Chondrocyte (in vitro differentiated cells): ENCODE measurements around the gene ARHGAP6. TPM values are rescaled to one million over a fixed set of nuclear protein-coding genes. Genes with fewer than 3 reads are reported as not detected.

Experiments
- DNase-seq: peaks from one replicate; pipeline ENCODE4 v3.0.0; 2021; ENCODE audit warnings: mixed read lengths, low spot score
- H3K27ac Mint-ChIP-seq: one replicate; pipeline ENCODE4 v1.8.0; 2021; ENCODE audit warnings: mild to moderate bottlenecking, moderate library complexity, mixed read lengths; ENCODE audit not compliant: unreplicated experiment
- H3K27me3 Mint-ChIP-seq: 2 replicates; pipeline ENCODE4 v1.8.0; 2021; ENCODE audit warnings: low read depth, mixed read lengths
- H3K36me3 Mint-ChIP-seq: 2 replicates; pipeline ENCODE4 v1.8.0; 2021; ENCODE audit warnings: low read depth, mixed read lengths
- H3K4me1 Mint-ChIP-seq: 2 replicates; pipeline ENCODE4 v1.8.0; 2021; ENCODE audit warnings: low read depth, mild to moderate bottlenecking, mixed read lengths
- H3K4me3 Mint-ChIP-seq: one replicate; pipeline ENCODE4 v1.8.0; 2021; ENCODE audit warnings: mild to moderate bottlenecking, moderate library complexity, mixed read lengths; ENCODE audit not compliant: unreplicated experiment
- H3K9me3 Mint-ChIP-seq: 2 replicates; pipeline ENCODE4 v1.8.0; 2021; ENCODE audit warnings: low read depth, mixed read lengths
- total RNA-seq: library from RNA; stranded (reverse); gene quantifications from 3 replicates; pipeline ENCODE4 v1.2.1, GENCODE V29; 2021
- TF ChIP-seq, protein P1 (sequence below): fragments of 200-600 bp; sonication (generic); IDR thresholded peaks from 2 replicates; pipeline ENCODE4 v1.5.0; 2021; ENCODE audit warnings: antibody characterized with exemption, mild to moderate bottlenecking, moderate library complexity

The ARHGAP6 gene
- total RNA-seq, 1 donor from 2014 or later, result 1.5 TPM

DNA sequence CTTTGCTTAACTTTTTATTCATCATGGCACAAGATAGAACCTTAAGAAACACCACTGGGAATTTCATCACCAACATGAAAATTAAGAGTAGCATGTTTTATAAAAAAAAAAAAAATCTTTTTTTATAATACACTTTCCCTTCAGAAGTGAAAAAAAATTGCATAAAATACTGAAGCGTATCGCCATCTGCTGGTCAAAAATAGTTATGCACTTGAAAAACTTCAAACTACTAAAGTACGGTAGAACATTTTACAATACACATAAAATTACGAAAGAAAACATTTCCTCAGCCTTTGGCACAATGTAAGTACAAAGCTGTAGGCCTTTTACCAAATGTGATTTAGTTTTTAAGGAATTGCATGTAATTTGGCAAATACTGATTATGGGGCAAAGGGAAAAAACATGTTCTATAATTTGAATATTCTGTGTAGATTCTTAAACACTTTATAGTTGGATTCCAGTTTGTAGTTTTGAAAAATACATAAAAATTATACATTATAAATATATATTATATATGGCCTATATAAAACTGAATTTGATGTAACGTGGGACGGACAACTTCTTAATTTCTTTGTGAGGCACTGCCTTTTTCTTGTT lies 528.1 kb downstream of the ARHGAP6 start:
- DNase-seq, result no peak
- H3K4me1 Mint-ChIP-seq, result peaks cover 4% of the 10 kb centered on the region
- no peaks in the 10 kb centered on the region for H3K9me3 Mint-ChIP-seq
- no peak overlapping the region for H3K27ac Mint-ChIP-seq
- no peak overlapping the region for H3K4me3 Mint-ChIP-seq
- no peaks in the 10 kb centered on the region for H3K27me3 Mint-ChIP-seq
- TF ChIP-seq, protein P1, sequence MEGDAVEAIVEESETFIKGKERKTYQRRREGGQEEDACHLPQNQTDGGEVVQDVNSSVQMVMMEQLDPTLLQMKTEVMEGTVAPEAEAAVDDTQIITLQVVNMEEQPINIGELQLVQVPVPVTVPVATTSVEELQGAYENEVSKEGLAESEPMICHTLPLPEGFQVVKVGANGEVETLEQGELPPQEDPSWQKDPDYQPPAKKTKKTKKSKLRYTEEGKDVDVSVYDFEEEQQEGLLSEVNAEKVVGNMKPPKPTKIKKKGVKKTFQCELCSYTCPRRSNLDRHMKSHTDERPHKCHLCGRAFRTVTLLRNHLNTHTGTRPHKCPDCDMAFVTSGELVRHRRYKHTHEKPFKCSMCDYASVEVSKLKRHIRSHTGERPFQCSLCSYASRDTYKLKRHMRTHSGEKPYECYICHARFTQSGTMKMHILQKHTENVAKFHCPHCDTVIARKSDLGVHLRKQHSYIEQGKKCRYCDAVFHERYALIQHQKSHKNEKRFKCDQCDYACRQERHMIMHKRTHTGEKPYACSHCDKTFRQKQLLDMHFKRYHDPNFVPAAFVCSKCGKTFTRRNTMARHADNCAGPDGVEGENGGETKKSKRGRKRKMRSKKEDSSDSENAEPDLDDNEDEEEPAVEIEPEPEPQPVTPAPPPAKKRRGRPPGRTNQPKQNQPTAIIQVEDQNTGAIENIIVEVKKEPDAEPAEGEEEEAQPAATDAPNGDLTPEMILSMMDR, result peak; percentile 94
- no peaks in the 10 kb centered on the region for H3K36me3 Mint-ChIP-seq

DNA sequence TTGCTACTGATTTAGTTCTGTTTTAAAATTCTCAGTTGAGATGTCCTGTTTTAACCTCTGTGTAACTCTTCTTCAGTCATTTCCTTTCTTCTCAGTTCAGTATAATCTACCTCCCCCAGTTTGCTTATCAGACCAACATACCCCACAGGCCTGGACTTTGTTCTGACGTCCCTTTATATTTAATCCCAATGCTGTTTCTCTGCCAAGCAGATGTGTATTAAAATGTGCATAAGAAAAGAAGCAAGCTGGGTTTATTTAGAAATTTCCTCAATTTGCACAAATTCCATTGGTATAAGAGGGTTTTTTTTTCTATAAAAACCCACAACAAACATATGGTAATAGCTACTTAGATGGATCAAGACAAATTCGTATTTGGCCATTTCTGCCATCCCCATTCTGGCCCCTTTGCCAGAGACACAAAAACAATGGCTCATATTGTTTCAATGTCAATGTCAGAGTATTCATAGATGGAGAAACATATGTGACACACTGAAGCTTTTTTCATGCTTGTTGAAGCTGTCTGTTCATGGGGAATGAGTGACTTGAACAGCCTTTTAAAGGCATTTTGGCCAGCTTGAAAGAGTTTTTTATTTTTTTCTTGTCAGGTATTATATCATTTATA lies 530.0 kb downstream of the ARHGAP6 start:
- Mint-ChIP-seq H3K4me3 (no peak overlapping the region), H3K27me3 (no peaks in the 10 kb centered on the region), H3K27ac (no peak overlapping the region), H3K9me3 (peaks cover 3% of the 10 kb centered on the region), H3K36me3 (no peaks in the 10 kb centered on the region), H3K4me1 (peaks cover 4% of the 10 kb centered on the region)
- no peak for DNase-seq
- TF ChIP-seq, protein P1, result no peak

DNA sequence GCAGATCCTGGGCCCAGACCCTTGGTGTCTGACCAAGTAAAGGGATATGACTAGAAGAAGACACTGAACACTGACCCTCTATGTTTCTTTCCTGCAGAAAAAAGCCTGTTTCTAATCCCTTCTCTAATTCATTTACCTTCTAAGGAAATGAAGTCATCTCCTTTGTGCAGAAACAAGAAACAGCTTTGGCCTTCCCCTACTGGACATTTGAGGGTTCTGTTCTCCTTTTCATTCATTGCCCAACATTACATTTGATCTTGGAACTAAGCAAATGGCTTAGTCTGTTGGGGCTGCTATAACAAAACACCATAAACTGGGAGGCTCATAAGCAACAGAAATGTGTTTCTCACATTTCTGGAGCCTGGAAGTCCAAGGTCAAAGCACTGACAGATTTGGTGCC lies 534.6 kb downstream of the ARHGAP6 start:
- Mint-ChIP-seq H3K9me3 (peaks cover 8% of the 10 kb centered on the region), H3K4me1 (peaks cover 4% of the 10 kb centered on the region), H3K27me3 (no peaks in the 10 kb centered on the region), H3K4me3 (no peak overlapping the region), H3K27ac (no peak overlapping the region), H3K36me3 (peaks cover 2% of the 10 kb centered on the region)
- no peak for DNase-seq
- TF ChIP-seq, protein P1, result no peak

DNA sequence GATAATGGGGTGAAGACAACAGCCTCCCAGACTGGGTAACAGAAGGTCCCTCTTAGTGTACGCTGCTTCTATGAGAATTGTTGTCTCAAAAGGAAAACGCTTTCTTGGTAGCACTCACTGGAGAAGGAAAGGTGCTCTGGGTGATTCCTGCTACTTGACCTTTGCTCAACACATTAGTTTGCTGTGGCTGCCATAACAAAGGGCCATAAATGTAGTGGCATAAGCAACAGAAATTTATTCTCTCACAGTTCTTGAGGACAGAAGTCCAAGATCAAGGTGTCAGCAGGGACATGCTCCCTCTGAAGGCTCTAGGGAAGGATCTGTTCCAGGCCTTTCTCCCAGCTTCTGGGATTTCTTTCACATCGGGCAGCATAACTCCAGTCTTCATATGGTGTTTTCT lies 535.6 kb downstream of the ARHGAP6 start:
- Mint-ChIP-seq H3K27me3 (no peaks in the 10 kb centered on the region), H3K36me3 (peaks cover 2% of the 10 kb centered on the region), H3K4me1 (peaks cover 4% of the 10 kb centered on the region), H3K27ac (no peak overlapping the region), H3K9me3 (peaks cover 8% of the 10 kb centered on the region), H3K4me3 (no peak overlapping the region)
- TF ChIP-seq, protein P1, result no peak
- DNase-seq, result no peak

DNA sequence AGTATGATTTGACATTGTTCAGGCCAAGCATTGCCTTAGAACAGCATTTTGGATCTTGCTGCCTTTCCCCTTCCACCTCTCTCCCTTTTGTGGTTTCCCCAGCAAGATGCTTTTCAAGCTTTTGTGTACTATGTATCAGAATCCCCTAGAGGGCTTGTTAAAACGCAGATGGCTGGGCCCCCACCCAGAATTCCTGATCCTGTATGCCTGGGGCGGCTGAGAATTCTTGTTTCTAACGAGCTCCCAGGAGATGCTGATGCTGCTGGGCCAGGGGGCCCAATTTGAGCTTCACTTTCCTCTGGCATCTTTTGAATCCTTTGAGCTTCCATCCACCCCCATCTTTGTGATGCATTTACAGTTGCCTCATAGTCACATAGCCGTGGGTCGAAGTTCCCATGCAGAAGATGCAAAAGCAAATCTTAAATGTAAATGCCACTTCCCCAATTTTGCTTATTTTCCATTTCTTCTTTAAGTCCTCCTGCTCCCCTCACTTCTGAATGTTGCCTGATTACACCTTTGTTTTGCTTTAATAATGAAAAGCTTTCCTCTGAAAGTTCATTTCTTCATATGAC lies 536.1 kb downstream of the ARHGAP6 start:
- Mint-ChIP-seq H3K9me3 (peaks cover 8% of the 10 kb centered on the region), H3K27ac (no peak overlapping the region), H3K27me3 (no peaks in the 10 kb centered on the region), H3K4me1 (peaks cover 4% of the 10 kb centered on the region), H3K4me3 (no peak overlapping the region), H3K36me3 (peaks cover 2% of the 10 kb centered on the region)
- no peak for DNase-seq
- TF ChIP-seq, protein P1, result no peak
